GM12878 (cell line): ENCODE measurements around the gene MX1. TPM values are rescaled to one million over a fixed set of nuclear protein-coding genes. Genes with fewer than 3 reads are reported as not detected.

Experiments
- ATAC-seq: fragments of 200-7000 bp; cut with Tn5 transposase; 3 replicates; pipeline ENCODE4 v1.9.1; 2020; ENCODE audit warnings: mild to moderate bottlenecking, moderate library complexity
- BruUV-seq: library from RNA; stranded (reverse); fragments of 400-500 nt; replicated peaks from 2 replicates; lab custom pipeline; 2021; lab: Mats Ljungman, UMichigan
- CTCF ChIA-PET: fragments of 300-600 bp; sonication (Branson Sonifier 250); formaldehyde crosslinking; extraction: SDS; loops from one replicate; lab custom pipeline; 2021; ENCODE audit warnings: inconsistent platforms; lab: Yijun Ruan, JAX
- POLR2A ChIA-PET: fragments of 350-600 bp; formaldehyde crosslinking; extraction: SDS; loops from one replicate; lab custom pipeline; 2021; ENCODE audit warnings: inconsistent platforms; lab: Charles Lee
- RAD21 ChIA-PET: fragments of 300-600 bp; sonication (Branson Sonifier 250); formaldehyde crosslinking; loops from one replicate; lab custom pipeline; 2023; ENCODE audit warnings: antibody characterized with exemption; ENCODE audit not compliant: unreplicated experiment; lab: Charles Lee
- SMC1A ChIA-PET: fragments of 300-600 bp; sonication (Branson Sonifier 250); formaldehyde crosslinking; loops from one replicate; lab custom pipeline; 2023; ENCODE audit not compliant: unreplicated experiment, uncharacterized antibody; lab: Charles Lee
- DNase-seq: peaks from one replicate; pipeline ENCODE4 v3.0.0-alpha.2; 2011; ENCODE audit warnings: low read depth, low spot score
- FAIRE-seq: peaks from 3 replicates; lab custom pipeline; 2011; peaks lifted over from hg19 to GRCh38; lab: Jason Lieb, UNC
- H2AFZ ChIP-seq: 2 replicates; pipeline ENCODE4 v1.6.0; 2011; ENCODE audit warnings: low read depth, low read length, control low read depth; ENCODE audit not compliant: control insufficient read depth
- H3K27ac ChIP-seq: 2 replicates; pipeline ENCODE4 v1.5.1; 2011; ENCODE audit warnings: control low read depth; ENCODE audit not compliant: control insufficient read depth, insufficient read depth
- H3K27me3 ChIP-seq, 2 experiments: replicated peaks in 1 of 2; 2 replicates each; pipeline versions ENCODE4 v1.6.0 to v1.6.1; 2011; ENCODE audit warnings: low read length in 1 of 2; ENCODE audit not compliant: control insufficient read depth in 2 of 2, insufficient read depth in 2 of 2
- H3K36me3 ChIP-seq, 2 experiments: 2 replicates each; pipeline ENCODE4 v1.5.1; 2011; ENCODE audit warnings: low read length in 1 of 2; ENCODE audit not compliant: control insufficient read depth in 2 of 2, insufficient read depth in 2 of 2
- H3K4me1 ChIP-seq: 2 replicates; pipeline ENCODE4 v1.6.1; 2011; ENCODE audit warnings: mild to moderate bottlenecking, low read length, moderate library complexity, mixed read lengths; ENCODE audit not compliant: control insufficient read depth, insufficient read depth
- H3K4me2 ChIP-seq: 2 replicates; pipeline ENCODE4 v1.6.0; 2011; ENCODE audit warnings: control low read depth; ENCODE audit not compliant: control insufficient read depth, insufficient read depth
- H3K4me3 ChIP-seq: fragments of 200-600 bp; sonication (generic); 2 replicates; pipeline ENCODE4 v1.5.1; 2016
- H3K79me2 ChIP-seq: 2 replicates; pipeline ENCODE4 v1.6.0; 2011; ENCODE audit warnings: low read length; ENCODE audit not compliant: control insufficient read depth, insufficient read depth
- H3K9ac ChIP-seq: 2 replicates; pipeline ENCODE4 v1.8.0; 2011; ENCODE audit warnings: low read length, control low read depth, mixed read lengths; ENCODE audit not compliant: control insufficient read depth, insufficient read depth
- H3K9me3 ChIP-seq: replicated peaks from 3 replicates; pipeline ENCODE4 v1.5.1; 2011; ENCODE audit warnings: mild to moderate bottlenecking, low read length; ENCODE audit not compliant: control insufficient read depth, insufficient read depth
- H4K20me1 ChIP-seq: 2 replicates; pipeline ENCODE4 v1.6.0; 2011; ENCODE audit not compliant: control insufficient read depth, insufficient read depth
- CHD4 ChIP-seq: fragments of 200-600 bp; sonication (generic); IDR thresholded peaks from 2 replicates; pipeline ENCODE4 v1.6.1; 2016; ENCODE audit warnings: mild to moderate bottlenecking
- CREB1 ChIP-seq: IDR thresholded peaks from 2 replicates; pipeline ENCODE4 v1.6.1; 2012; ENCODE audit warnings: low read depth, mild to moderate bottlenecking, inconsistent platforms
- ETV6 ChIP-seq, 2 experiments: fragments of 450-650 bp in 1 of 2; IDR thresholded peaks in 1 of 2; conservative IDR thresholded peaks in 1 of 2; 2 replicates each; pipeline ENCODE4 v1.6.1; 2014; ENCODE audit warnings: antibody characterized with exemption in 1 of 2, borderline replicate concordance in 1 of 2, low read depth in 1 of 2, mild to moderate bottlenecking in 1 of 2, moderate library complexity in 1 of 2
- KDM1A ChIP-seq: fragments of 200-600 bp; sonication (generic); IDR thresholded peaks from 2 replicates; pipeline ENCODE4 v1.6.1; 2016; ENCODE audit warnings: borderline replicate concordance
- MYB ChIP-seq: fragments of 150-350 bp; IDR thresholded peaks from 2 replicates; pipeline ENCODE4 v1.6.1; 2014; ENCODE audit warnings: mild to moderate bottlenecking, low read depth, low read length, borderline replicate concordance
- NBN ChIP-seq: fragments of 450-650 bp; IDR thresholded peaks from 2 replicates; pipeline ENCODE4 v1.6.1; 2016
- NFIC ChIP-seq: IDR thresholded peaks from 2 replicates; pipeline ENCODE4 v1.6.1; 2012; ENCODE audit warnings: low read depth, mild to moderate bottlenecking, inconsistent platforms, low read length, moderate library complexity
- NR2F1 ChIP-seq: fragments of 450-650 bp; conservative IDR thresholded peaks from 2 replicates; pipeline ENCODE4 v1.6.1; 2017; ENCODE audit warnings: mild to moderate bottlenecking
- SMAD1 ChIP-seq: fragments of 450-650 bp; IDR thresholded peaks from 2 replicates; pipeline ENCODE4 v1.6.1; 2018; ENCODE audit warnings: mild to moderate bottlenecking, low read depth; ENCODE audit not compliant: partially characterized antibody
- ZBED1 ChIP-seq: IDR thresholded peaks from 2 replicates; pipeline ENCODE4 v1.6.1; 2016; ENCODE audit warnings: borderline replicate concordance
- ZNF384 ChIP-seq: IDR thresholded peaks from 2 replicates; pipeline ENCODE4 v1.6.1; 2012; ENCODE audit warnings: low read depth, mild to moderate bottlenecking, low read length, improper control_type of control experiment, borderline replicate concordance
- WGBS: methylation state at CpG from one replicate; pipeline ENCODE4 v1.1.6; 2016; ENCODE audit warnings: low lambda C conversion rate; ENCODE audit not compliant: insufficient replicate concordance, insufficient coverage; ENCODE audit errors: missing lambda C conversion rate; 5-methylcytosine and 5-hydroxymethylcytosine counted together
- in situ Hi-C: fragments of 300-500 bp; cut with MboI; formaldehyde crosslinking; loops from 9 replicates; pipeline ENCODE4 v1.14.3; 2018; ENCODE audit warnings: mixed read lengths
- intact Hi-C: fragments of 100-400 bp; cut with micrococcal nuclease; formaldehyde crosslinking; loops from one replicate; pipeline ENCODE4 v1.14.2; 2022; ENCODE audit not compliant: unreplicated experiment
- polyA plus RNA-seq, 11 experiments: library from polyadenylated mRNA; depleted of rRNA in 4 of 11; unstranded in 6 of 11; stranded (reverse) in 5 of 11; fragments of >200 nt; fragmentation: Nextera tagmentation in 4 of 11; fragmentation: Illumina TruSeq in 1 of 11; extraction: Ambion mirVana in 4 of 11; extraction: Trizol in 1 of 11; gene quantifications; 1 replicate in 1 of 11; 2 replicates in 10 of 11; pipeline versions ENCODE4 v1.2.1 to v1.2.3, GENCODE V29; 2011 to 2016; ENCODE audit warnings: inconsistent platforms in 2 of 11, missing spikeins in 2 of 11, low read depth in 1 of 11
- total RNA-seq, 4 experiments: library from RNA; depleted of rRNA in 3 of 4; stranded (reverse); fragments of >200 nt in 3 of 4; fragmentation: Illumina TruSeq in 1 of 4; extraction: Trizol in 1 of 4; gene quantifications; 2 replicates each; pipeline versions ENCODE4 v1.2.1 to v1.2.3, GENCODE V29; 2013 to 2021
- TF ChIP-seq, protein P1 (sequence below): fragments of 150-350 bp; IDR thresholded peaks from 2 replicates; pipeline ENCODE4 v1.6.1; 2014; ENCODE audit warnings: mild to moderate bottlenecking, low read depth, low read length
- TF ChIP-seq, protein P2 (sequence below): IDR thresholded peaks from 2 replicates; pipeline ENCODE4 v1.6.1; 2012; ENCODE audit warnings: mild to moderate bottlenecking, low read depth, low read length

The MX1 gene
- total and polyA plus RNA-seq, 10 of the 15 experiments (the other 5 are each of a cell fraction or from before 2014, with no cell fraction given): 75.9 to 385 (median 302) TPM

- Histone ChIP-seq H2AFZ (no peak overlapping the region), H4K20me1 (no peaks in the 10 kb centered on the region), H3K9ac (no peak overlapping the region), H3K9me3 (no peaks in the 10 kb centered on the region), H3K4me1 (no peaks in the 10 kb centered on the region), H3K27ac (no peak overlapping the region), H3K79me2 (no peaks in the 10 kb centered on the region), H3K27me3 (no peaks in the 10 kb centered on the region; a peak in 1 of 4 replicates), H3K4me3 (no peak overlapping the region), H3K4me2 (no peak overlapping the region), H3K36me3 (no peaks in the 10 kb centered on the region)
- FAIRE-seq: no peak
- ChIA-PET CTCF (no interaction called here), SMC1A (no interaction called here), POLR2A (no interaction called here), RAD21 (no interaction called here)
- DNase-seq: no peak
- TF ChIP-seq CREB1 (no peak), NFIC (no peak), ETV6 (conservative IDR thresholded peaks at IDR 0.05 in 1 of 2, IDR thresholded peaks at IDR 0.05 in 1 of 2; ENCODE audit: borderline replicate concordance in 1 of 2, low read depth in 1 of 2) (no peak), KDM1A (no peak), ZBED1 (no peak)
- 19% methylated on average over 6 of the region's 6 CpGs for WGBS
- intact Hi-C loops (no loop called here), in situ Hi-C loops (no loop called here)
- no TSS peak for BruUV-seq
- ATAC-seq: no peak
These were observed 71.0 kb downstream of the MX1 start for GRCh38 chr21:41497008-41497407.

DNA sequence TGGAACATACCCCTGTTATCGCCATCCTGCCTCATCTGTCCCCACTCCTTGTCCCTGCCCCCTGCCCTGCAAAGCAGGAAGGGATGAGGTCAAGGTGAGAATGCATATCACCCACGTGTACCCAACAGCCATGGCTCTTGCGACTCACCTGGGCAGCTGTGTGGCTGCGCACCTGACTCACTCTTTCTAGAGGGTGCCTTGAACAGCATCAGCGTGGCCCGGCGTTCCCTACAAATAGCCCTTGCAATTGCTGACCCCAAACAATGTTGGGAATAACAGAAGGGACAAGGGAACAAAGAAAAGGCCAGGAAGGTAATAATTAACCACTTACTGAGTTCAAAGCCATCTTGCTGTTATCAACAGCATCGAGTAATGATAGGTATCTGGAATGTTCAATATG is 71.7 kb downstream of the MX1 start:
- ATAC-seq (no peak), FAIRE-seq (no peak), DNase-seq (no peak)
- no peak overlapping the region for H3K27ac ChIP-seq
- intact Hi-C loops: no loop called here
- H3K27me3 ChIP-seq: no peaks in the 10 kb centered on the region; a peak in 1 of 4 replicates
- RAD21 ChIA-PET: no interaction called here
- H3K9me3 ChIP-seq: no peaks in the 10 kb centered on the region
- CTCF ChIA-PET: no interaction called here
- H4K20me1 ChIP-seq: no peaks in the 10 kb centered on the region
- no peaks in the 10 kb centered on the region for H3K36me3 ChIP-seq
- H3K4me1 ChIP-seq: no peaks in the 10 kb centered on the region
- no peak overlapping the region for H3K4me2 ChIP-seq
- POLR2A ChIA-PET: no interaction called here
- no peaks in the 10 kb centered on the region for H3K79me2 ChIP-seq
- no TSS peak for BruUV-seq
- no peak overlapping the region for H3K4me3 ChIP-seq
- 33% methylated on average over 8 of the region's 8 CpGs for WGBS
- in situ Hi-C loops: no loop called here
- H3K9ac ChIP-seq: no peak overlapping the region
- H2AFZ ChIP-seq: no peak overlapping the region
- SMC1A ChIA-PET: no interaction called here
- TF ChIP-seq CHD4 (no peak), NR2F1 (no peak), SMAD1 (no peak), NBN (no peak), MYB (no peak), ZNF384 (no peak)
- TF ChIP-seq, protein P1, sequence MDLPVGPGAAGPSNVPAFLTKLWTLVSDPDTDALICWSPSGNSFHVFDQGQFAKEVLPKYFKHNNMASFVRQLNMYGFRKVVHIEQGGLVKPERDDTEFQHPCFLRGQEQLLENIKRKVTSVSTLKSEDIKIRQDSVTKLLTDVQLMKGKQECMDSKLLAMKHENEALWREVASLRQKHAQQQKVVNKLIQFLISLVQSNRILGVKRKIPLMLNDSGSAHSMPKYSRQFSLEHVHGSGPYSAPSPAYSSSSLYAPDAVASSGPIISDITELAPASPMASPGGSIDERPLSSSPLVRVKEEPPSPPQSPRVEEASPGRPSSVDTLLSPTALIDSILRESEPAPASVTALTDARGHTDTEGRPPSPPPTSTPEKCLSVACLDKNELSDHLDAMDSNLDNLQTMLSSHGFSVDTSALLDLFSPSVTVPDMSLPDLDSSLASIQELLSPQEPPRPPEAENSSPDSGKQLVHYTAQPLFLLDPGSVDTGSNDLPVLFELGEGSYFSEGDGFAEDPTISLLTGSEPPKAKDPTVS: no peak
- TF ChIP-seq, protein P2, sequence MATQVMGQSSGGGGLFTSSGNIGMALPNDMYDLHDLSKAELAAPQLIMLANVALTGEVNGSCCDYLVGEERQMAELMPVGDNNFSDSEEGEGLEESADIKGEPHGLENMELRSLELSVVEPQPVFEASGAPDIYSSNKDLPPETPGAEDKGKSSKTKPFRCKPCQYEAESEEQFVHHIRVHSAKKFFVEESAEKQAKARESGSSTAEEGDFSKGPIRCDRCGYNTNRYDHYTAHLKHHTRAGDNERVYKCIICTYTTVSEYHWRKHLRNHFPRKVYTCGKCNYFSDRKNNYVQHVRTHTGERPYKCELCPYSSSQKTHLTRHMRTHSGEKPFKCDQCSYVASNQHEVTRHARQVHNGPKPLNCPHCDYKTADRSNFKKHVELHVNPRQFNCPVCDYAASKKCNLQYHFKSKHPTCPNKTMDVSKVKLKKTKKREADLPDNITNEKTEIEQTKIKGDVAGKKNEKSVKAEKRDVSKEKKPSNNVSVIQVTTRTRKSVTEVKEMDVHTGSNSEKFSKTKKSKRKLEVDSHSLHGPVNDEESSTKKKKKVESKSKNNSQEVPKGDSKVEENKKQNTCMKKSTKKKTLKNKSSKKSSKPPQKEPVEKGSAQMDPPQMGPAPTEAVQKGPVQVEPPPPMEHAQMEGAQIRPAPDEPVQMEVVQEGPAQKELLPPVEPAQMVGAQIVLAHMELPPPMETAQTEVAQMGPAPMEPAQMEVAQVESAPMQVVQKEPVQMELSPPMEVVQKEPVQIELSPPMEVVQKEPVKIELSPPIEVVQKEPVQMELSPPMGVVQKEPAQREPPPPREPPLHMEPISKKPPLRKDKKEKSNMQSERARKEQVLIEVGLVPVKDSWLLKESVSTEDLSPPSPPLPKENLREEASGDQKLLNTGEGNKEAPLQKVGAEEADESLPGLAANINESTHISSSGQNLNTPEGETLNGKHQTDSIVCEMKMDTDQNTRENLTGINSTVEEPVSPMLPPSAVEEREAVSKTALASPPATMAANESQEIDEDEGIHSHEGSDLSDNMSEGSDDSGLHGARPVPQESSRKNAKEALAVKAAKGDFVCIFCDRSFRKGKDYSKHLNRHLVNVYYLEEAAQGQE: no peak
